GM19240 (cell line): ENCODE data around the gene PPP1R12B.

ENCODE experiments used
- DNase-seq: peaks from one replicate; pipeline ENCODE4 v3.0.0; 2011; ENCODE audit warnings: low spot score; ENCODE audit not compliant: insufficient read length

The PPP1R12B gene

GRCh38 chr1:202348509-202349205 is at the start of gene PPP1R12B:
TSS of gene PPP1R12B (plus strand) at chr1:202348699. CDS start at chr1:202348852, 153 bp downstream.
- DNase-seq = peak; percentile 35

- DNase-seq = no peak
These were observed 46.3 kb upstream of the PPP1R12B start for GRCh38 chr1:202302166-202302565.

GRCh38 chr1:202304375-202304774 is 44.1 kb upstream of the PPP1R12B start:
- DNase-seq = no peak

- DNase-seq = no peak
These were observed 43.3 kb upstream of the PPP1R12B start for GRCh38 chr1:202305168-202305567.

- DNase-seq = no peak
These were observed 41.8 kb upstream of the PPP1R12B start for GRCh38 chr1:202306535-202307345.

GRCh38 chr1:202310071-202310725 is 38.3 kb upstream of the PPP1R12B start:
- DNase-seq = no peak

GRCh38 chr1:202310746-202311145 is 37.8 kb upstream of the PPP1R12B start:
- no peak for DNase-seq

- no peak for DNase-seq
These were observed 36.4 kb upstream of the PPP1R12B start for GRCh38 chr1:202311875-202312635.

GRCh38 chr1:202315576-202316168 is 32.8 kb upstream of the PPP1R12B start:
- DNase-seq = peak; percentile 85

- DNase-seq = no peak
These were observed 32.3 kb upstream of the PPP1R12B start for GRCh38 chr1:202316186-202316585.

- no peak for DNase-seq
These were observed 30.3 kb upstream of the PPP1R12B start for GRCh38 chr1:202317941-202318925.

GRCh38 chr1:202319381-202320080 is 29.0 kb upstream of the PPP1R12B start:
- no peak for DNase-seq

GRCh38 chr1:202320081-202320405 is 28.5 kb upstream of the PPP1R12B start:
- no peak for DNase-seq

GRCh38 chr1:202323731-202324130 is 24.8 kb upstream of the PPP1R12B start:
- DNase-seq = no peak

GRCh38 chr1:202324646-202325045 is 23.9 kb upstream of the PPP1R12B start:
- no peak for DNase-seq

- DNase-seq = no peak
These were observed 18.6 kb upstream of the PPP1R12B start for GRCh38 chr1:202329891-202330290.

- DNase-seq = no peak
These were observed 14.6 kb upstream of the PPP1R12B start for GRCh38 chr1:202333861-202334260.

GRCh38 chr1:202343652-202344349 is 4.7 kb upstream of the PPP1R12B start:
- DNase-seq = no peak
